ENCODE results near the gene FNIP2. TPM values are rescaled to one million over a fixed set of nuclear protein-coding genes. Genes with fewer than 3 reads are reported as not detected.

FNIP2 gene
- total and polyA plus RNA-seq, 2 experiments from 2014 or later: 1.8 to 22.4 TPM

GRCh38 chr4:158940271-158940670 is 171.4 kb downstream of the FNIP2 start:
- H3K9me3 ChIP-seq (ENCODE audit: low read depth): no peaks in the 10 kb centered on the region
- H3K4me1 ChIP-seq (ENCODE audit: insufficient read depth): no peaks in the 10 kb centered on the region
- H2AFZ ChIP-seq: no peak overlapping the region
- no peaks in the 10 kb centered on the region for H4K20me1 ChIP-seq (ENCODE audit: insufficient read depth)
- H3K27me3 ChIP-seq (replicated peaks; ENCODE audit: insufficient read depth): no peaks in the 10 kb centered on the region
- 69 to 74% methylated on average over 2 of the region's 2 CpGs for WGBS, 2 experiments (ENCODE audit: low coverage in 1 of 2, low lambda C conversion rate in 2 of 2, missing lambda C conversion rate in 2 of 2)
- no peaks in the 10 kb centered on the region for H3K79me2 ChIP-seq (ENCODE audit: insufficient read depth)
- H3K4me2 ChIP-seq (ENCODE audit: unreplicated experiment): no peak overlapping the region
- in situ Hi-C loops (cut with MboI): no loop called here
- H3K9ac ChIP-seq: no peak overlapping the region
- TF ChIP-seq EZH2phosphoT487 (IDR thresholded peaks at IDR 0.05; ENCODE audit: insufficient read depth, low read depth) (no peak), EZH2 (IDR thresholded peaks at IDR 0.05; ENCODE audit: insufficient read depth, poor library complexity, severe bottlenecking) (no peak)
- H3F3A ChIP-seq (ENCODE audit: insufficient read depth): no peaks in the 10 kb centered on the region
- H3K4me3 ChIP-seq: no peak overlapping the region
- no peak overlapping the region for H3K27ac ChIP-seq
- peak; percentile 12 for DNase-seq
- no peaks in the 10 kb centered on the region for H3K36me3 ChIP-seq (ENCODE audit: low read depth)
- H3K9me2 ChIP-seq (ENCODE audit: insufficient read depth): no peaks in the 10 kb centered on the region

GRCh38 chr4:158941321-158941720 is 172.5 kb downstream of the FNIP2 start:
- Histone ChIP-seq H3K79me2 (ENCODE audit: insufficient read depth) (no peaks in the 10 kb centered on the region), H3K9me3 (ENCODE audit: low read depth) (no peaks in the 10 kb centered on the region), H3F3A (ENCODE audit: insufficient read depth) (no peaks in the 10 kb centered on the region), H2AFZ (no peak overlapping the region), H3K36me3 (ENCODE audit: low read depth) (no peaks in the 10 kb centered on the region), H3K4me1 (ENCODE audit: insufficient read depth) (no peaks in the 10 kb centered on the region), H3K4me3 (no peak overlapping the region), H3K4me2 (ENCODE audit: unreplicated experiment) (no peak overlapping the region), H4K20me1 (ENCODE audit: insufficient read depth) (no peaks in the 10 kb centered on the region), H3K27ac (no peak overlapping the region), H3K9me2 (ENCODE audit: insufficient read depth) (no peaks in the 10 kb centered on the region), H3K27me3 (replicated peaks; ENCODE audit: insufficient read depth) (no peaks in the 10 kb centered on the region), H3K9ac (no peak overlapping the region)
- in situ Hi-C loops (cut with MboI): no loop called here
- no peak for TF ChIP-seq EZH2phosphoT487 (IDR thresholded peaks at IDR 0.05; ENCODE audit: insufficient read depth, low read depth)
- TF ChIP-seq EZH2 (IDR thresholded peaks at IDR 0.05; ENCODE audit: insufficient read depth, poor library complexity, severe bottlenecking): no peak
- DNase-seq: no peak

- no peak overlapping the region for H3K4me3 ChIP-seq
- H3K36me3 ChIP-seq (ENCODE audit: low read depth): no peaks in the 10 kb centered on the region
- no peak overlapping the region for H3K27ac ChIP-seq
- H3F3A ChIP-seq (ENCODE audit: insufficient read depth): no peaks in the 10 kb centered on the region
- H3K9me3 ChIP-seq (ENCODE audit: low read depth): no peaks in the 10 kb centered on the region
- no peaks in the 10 kb centered on the region for H3K9me2 ChIP-seq (ENCODE audit: insufficient read depth)
- no peak overlapping the region for H3K9ac ChIP-seq
- DNase-seq: no peak
- in situ Hi-C loops (cut with MboI): no loop called here
- 76 to 83% methylated on average over 2 of the region's 2 CpGs for WGBS, 2 experiments (ENCODE audit: low coverage in 1 of 2, low lambda C conversion rate in 2 of 2, missing lambda C conversion rate in 2 of 2)
- H2AFZ ChIP-seq: no peak overlapping the region
- no peaks in the 10 kb centered on the region for H3K27me3 ChIP-seq (replicated peaks; ENCODE audit: insufficient read depth)
- H3K4me2 ChIP-seq (ENCODE audit: unreplicated experiment): no peak overlapping the region
- H4K20me1 ChIP-seq (ENCODE audit: insufficient read depth): no peaks in the 10 kb centered on the region
- H3K4me1 ChIP-seq (ENCODE audit: insufficient read depth): no peaks in the 10 kb centered on the region
- TF ChIP-seq EZH2phosphoT487 (IDR thresholded peaks at IDR 0.05; ENCODE audit: insufficient read depth, low read depth) (no peak), EZH2 (IDR thresholded peaks at IDR 0.05; ENCODE audit: insufficient read depth, poor library complexity, severe bottlenecking) (no peak)
- no peaks in the 10 kb centered on the region for H3K79me2 ChIP-seq (ENCODE audit: insufficient read depth)
These were observed 173.1 kb downstream of the FNIP2 start for GRCh38 chr4:158941895-158942294.

- TF ChIP-seq EZH2phosphoT487 (IDR thresholded peaks at IDR 0.05; ENCODE audit: insufficient read depth, low read depth): no peak
- no peak for TF ChIP-seq EZH2 (IDR thresholded peaks at IDR 0.05; ENCODE audit: insufficient read depth, poor library complexity, severe bottlenecking)
- no peaks in the 10 kb centered on the region for H4K20me1 ChIP-seq (ENCODE audit: insufficient read depth)
- H3K9me3 ChIP-seq (ENCODE audit: low read depth): no peaks in the 10 kb centered on the region
- in situ Hi-C loops (cut with MboI): no loop called here
- H3K4me2 ChIP-seq (ENCODE audit: unreplicated experiment): no peak overlapping the region
- WGBS, 2 experiments (ENCODE audit: low coverage in 1 of 2, low lambda C conversion rate in 2 of 2, missing lambda C conversion rate in 2 of 2): 77 to 83% methylated on average over 5 of the region's 5 CpGs
- no peaks in the 10 kb centered on the region for H3F3A ChIP-seq (ENCODE audit: insufficient read depth)
- H3K79me2 ChIP-seq (ENCODE audit: insufficient read depth): no peaks in the 10 kb centered on the region
- no peak overlapping the region for H3K27ac ChIP-seq
- H2AFZ ChIP-seq: no peak overlapping the region
- no peak overlapping the region for H3K4me3 ChIP-seq
- H3K4me1 ChIP-seq (ENCODE audit: insufficient read depth): no peaks in the 10 kb centered on the region
- no peaks in the 10 kb centered on the region for H3K27me3 ChIP-seq (replicated peaks; ENCODE audit: insufficient read depth)
- no peaks in the 10 kb centered on the region for H3K9me2 ChIP-seq (ENCODE audit: insufficient read depth)
- no peak overlapping the region for H3K9ac ChIP-seq
- H3K36me3 ChIP-seq (ENCODE audit: low read depth): no peaks in the 10 kb centered on the region
- no peak for DNase-seq
These were observed 176.8 kb downstream of the FNIP2 start for GRCh38 chr4:158945529-158946108.

GRCh38 chr4:158946825-158947224 is 178.0 kb downstream of the FNIP2 start:
- no peak overlapping the region for H3K4me3 ChIP-seq
- H2AFZ ChIP-seq: no peak overlapping the region
- TF ChIP-seq EZH2phosphoT487 (IDR thresholded peaks at IDR 0.05; ENCODE audit: insufficient read depth, low read depth): no peak
- TF ChIP-seq EZH2 (IDR thresholded peaks at IDR 0.05; ENCODE audit: insufficient read depth, poor library complexity, severe bottlenecking): no peak
- H3K4me1 ChIP-seq (ENCODE audit: insufficient read depth): no peaks in the 10 kb centered on the region
- no peaks in the 10 kb centered on the region for H3K9me2 ChIP-seq (ENCODE audit: insufficient read depth)
- H3K27ac ChIP-seq: no peak overlapping the region
- no peak for DNase-seq
- H4K20me1 ChIP-seq (ENCODE audit: insufficient read depth): no peaks in the 10 kb centered on the region
- no peaks in the 10 kb centered on the region for H3K27me3 ChIP-seq (replicated peaks; ENCODE audit: insufficient read depth)
- H3K9me3 ChIP-seq (ENCODE audit: low read depth): no peaks in the 10 kb centered on the region
- in situ Hi-C loops (cut with MboI): no loop called here
- no peak overlapping the region for H3K9ac ChIP-seq
- no peak overlapping the region for H3K4me2 ChIP-seq (ENCODE audit: unreplicated experiment)
- no peaks in the 10 kb centered on the region for H3F3A ChIP-seq (ENCODE audit: insufficient read depth)
- no peaks in the 10 kb centered on the region for H3K36me3 ChIP-seq (ENCODE audit: low read depth)
- 90 to 91% methylated on average over 3 of the region's 3 CpGs for WGBS, 2 experiments (ENCODE audit: low coverage in 1 of 2, low lambda C conversion rate in 2 of 2, missing lambda C conversion rate in 2 of 2)
- no peaks in the 10 kb centered on the region for H3K79me2 ChIP-seq (ENCODE audit: insufficient read depth)
